GM12878 (cell line): Measurements from ENCODE around the gene AP3D1.

ENCODE experiments used
- CBX5 ChIP-seq: sonication (generic); IDR thresholded peaks from 2 replicates; pipeline ENCODE4 v1.6.1; 2016; ENCODE audit warnings: low read depth, moderate library complexity, mild to moderate bottlenecking, inconsistent platforms
- CEBPB ChIP-seq, 2 experiments: fragments of 150-350 bp in 1 of 2; IDR thresholded peaks; 2 replicates each; pipeline ENCODE4 v1.6.1; 2012 to 2014; ENCODE audit warnings: low read depth in 2 of 2, low read length in 2 of 2, borderline replicate concordance in 1 of 2, inconsistent platforms in 1 of 2
- MXI1 ChIP-seq: fragments of 150-350 bp; IDR thresholded peaks from 2 replicates; pipeline ENCODE4 v1.6.1; 2011; ENCODE audit warnings: low read depth, mild to moderate bottlenecking, inconsistent platforms, low read length, improper control_type of control experiment
- POLR2A ChIP-seq: IDR thresholded peaks from 2 replicates; pipeline ENCODE4 v1.6.1; 2011; ENCODE audit warnings: low read depth, mild to moderate bottlenecking, low read length
- POLR2AphosphoS5 ChIP-seq: IDR thresholded peaks from 2 replicates; pipeline ENCODE4 v1.6.1; 2011; ENCODE audit warnings: mild to moderate bottlenecking, low read length, inconsistent platforms
- RCOR1 ChIP-seq: conservative IDR thresholded peaks from 2 replicates; pipeline ENCODE4 v1.6.1; 2012; ENCODE audit warnings: low read depth, low read length, improper control_type of control experiment
- RFX5 ChIP-seq: IDR thresholded peaks from 2 replicates; pipeline ENCODE4 v1.6.1; 2011; ENCODE audit warnings: low read depth, low read length, improper control_type of control experiment
- SIN3A ChIP-seq: IDR thresholded peaks from 2 replicates; pipeline ENCODE4 v1.6.1; 2012; ENCODE audit warnings: low read depth, low read length, improper control_type of control experiment
- STAT3 ChIP-seq: IDR thresholded peaks from 2 replicates; pipeline ENCODE4 v1.6.1; 2011; ENCODE audit warnings: low read depth, low read length, improper control_type of control experiment
- SUZ12 ChIP-seq: fragments of 200-600 bp; sonication (generic); IDR thresholded peaks from one replicate; pipeline ENCODE4 v1.6.1; 2018; ENCODE audit warnings: antibody characterized with exemption, mild to moderate bottlenecking; ENCODE audit not compliant: unreplicated experiment
- TF ChIP-seq, protein P1 (sequence below), 3 experiments: IDR thresholded peaks in 2 of 3; conservative IDR thresholded peaks in 1 of 3; 2 replicates each; pipeline ENCODE4 v1.5.1; 2011; ENCODE audit warnings: low read depth in 3 of 3, low read length in 3 of 3, mild to moderate bottlenecking in 3 of 3, control low read depth in 2 of 3, moderate library complexity in 2 of 3, inconsistent platforms in 1 of 3, mixed read lengths in 1 of 3; ENCODE audit not compliant: control insufficient read depth in 2 of 3, insufficient read depth in 1 of 3; ENCODE audit errors: extremely low read depth in 1 of 3
- TF ChIP-seq, protein P2 (sequence below): fragments of 450-650 bp; IDR thresholded peaks from 2 replicates; pipeline ENCODE4 v1.6.1; 2016; ENCODE audit warnings: mild to moderate bottlenecking
- TF ChIP-seq, protein P3 (sequence below): fragments of 450-650 bp; IDR thresholded peaks from 2 replicates; pipeline ENCODE4 v1.6.1; 2017; ENCODE audit warnings: mild to moderate bottlenecking
- TF ChIP-seq, protein P4 (sequence below): IDR thresholded peaks from 2 replicates; pipeline ENCODE4 v1.6.1; 2011; ENCODE audit warnings: low read depth, mild to moderate bottlenecking, low read length, moderate library complexity, borderline replicate concordance; ENCODE audit errors: extremely low read depth

DNA sequence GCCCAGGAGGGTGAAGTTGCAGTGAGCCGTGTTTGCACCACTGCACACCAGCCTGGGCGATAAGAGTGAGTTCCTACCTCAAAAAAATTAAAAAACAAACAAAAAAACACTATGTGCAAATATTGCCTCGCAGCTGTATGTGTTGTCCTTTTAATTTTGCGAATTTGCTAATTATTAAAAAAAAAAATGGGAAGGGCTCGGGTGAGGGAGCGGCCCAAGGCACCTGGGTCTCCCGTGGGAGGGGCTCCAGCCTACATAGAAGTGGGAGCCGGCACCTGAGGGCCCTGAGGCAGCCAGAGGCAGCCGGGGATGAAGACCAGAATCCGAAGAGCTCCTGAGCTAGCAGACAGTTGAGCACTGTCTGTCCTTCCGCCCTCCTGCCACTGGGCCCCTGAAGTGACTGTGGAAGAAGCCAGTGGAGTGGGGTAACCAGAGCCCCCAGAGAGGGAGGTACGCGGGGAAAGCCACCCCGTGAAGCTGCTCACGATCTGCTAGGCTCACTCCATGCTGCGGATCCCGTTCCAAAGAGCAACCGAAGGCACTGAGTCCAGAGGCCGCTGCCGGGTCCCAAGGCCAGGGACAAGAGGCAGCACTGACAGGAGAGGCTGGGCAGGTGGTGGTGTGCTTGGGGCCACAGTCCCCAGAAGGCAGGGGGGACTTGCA lies 48.2 kb downstream of the AP3D1 start:
- TF ChIP-seq, protein P1, sequence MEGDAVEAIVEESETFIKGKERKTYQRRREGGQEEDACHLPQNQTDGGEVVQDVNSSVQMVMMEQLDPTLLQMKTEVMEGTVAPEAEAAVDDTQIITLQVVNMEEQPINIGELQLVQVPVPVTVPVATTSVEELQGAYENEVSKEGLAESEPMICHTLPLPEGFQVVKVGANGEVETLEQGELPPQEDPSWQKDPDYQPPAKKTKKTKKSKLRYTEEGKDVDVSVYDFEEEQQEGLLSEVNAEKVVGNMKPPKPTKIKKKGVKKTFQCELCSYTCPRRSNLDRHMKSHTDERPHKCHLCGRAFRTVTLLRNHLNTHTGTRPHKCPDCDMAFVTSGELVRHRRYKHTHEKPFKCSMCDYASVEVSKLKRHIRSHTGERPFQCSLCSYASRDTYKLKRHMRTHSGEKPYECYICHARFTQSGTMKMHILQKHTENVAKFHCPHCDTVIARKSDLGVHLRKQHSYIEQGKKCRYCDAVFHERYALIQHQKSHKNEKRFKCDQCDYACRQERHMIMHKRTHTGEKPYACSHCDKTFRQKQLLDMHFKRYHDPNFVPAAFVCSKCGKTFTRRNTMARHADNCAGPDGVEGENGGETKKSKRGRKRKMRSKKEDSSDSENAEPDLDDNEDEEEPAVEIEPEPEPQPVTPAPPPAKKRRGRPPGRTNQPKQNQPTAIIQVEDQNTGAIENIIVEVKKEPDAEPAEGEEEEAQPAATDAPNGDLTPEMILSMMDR (IDR thresholded peaks at IDR 0.05 in 2 of 3, conservative IDR thresholded peaks at IDR 0.05 in 1 of 3; ENCODE audit: control insufficient read depth in 2 of 3, extremely low read depth in 1 of 3, insufficient read depth in 1 of 3, low read depth in 3 of 3, low read length in 3 of 3): no peak
- TF ChIP-seq SUZ12 (no peak), RCOR1 (no peak), POLR2A (0 out of 2 replicates have a peak, but pooled peaks have one; percentile 9), POLR2AphosphoS5 (no peak), RFX5 (no peak), CEBPB (IDR thresholded peaks at IDR 0.05; ENCODE audit: borderline replicate concordance in 1 of 2, low read depth in 2 of 2, low read length in 2 of 2) (no peak), STAT3 (no peak), MXI1 (no peak), CBX5 (no peak), SIN3A (no peak)
- TF ChIP-seq, protein P2, sequence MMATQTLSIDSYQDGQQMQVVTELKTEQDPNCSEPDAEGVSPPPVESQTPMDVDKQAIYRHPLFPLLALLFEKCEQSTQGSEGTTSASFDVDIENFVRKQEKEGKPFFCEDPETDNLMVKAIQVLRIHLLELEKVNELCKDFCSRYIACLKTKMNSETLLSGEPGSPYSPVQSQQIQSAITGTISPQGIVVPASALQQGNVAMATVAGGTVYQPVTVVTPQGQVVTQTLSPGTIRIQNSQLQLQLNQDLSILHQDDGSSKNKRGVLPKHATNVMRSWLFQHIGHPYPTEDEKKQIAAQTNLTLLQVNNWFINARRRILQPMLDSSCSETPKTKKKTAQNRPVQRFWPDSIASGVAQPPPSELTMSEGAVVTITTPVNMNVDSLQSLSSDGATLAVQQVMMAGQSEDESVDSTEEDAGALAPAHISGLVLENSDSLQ: no peak
- TF ChIP-seq, protein P3, sequence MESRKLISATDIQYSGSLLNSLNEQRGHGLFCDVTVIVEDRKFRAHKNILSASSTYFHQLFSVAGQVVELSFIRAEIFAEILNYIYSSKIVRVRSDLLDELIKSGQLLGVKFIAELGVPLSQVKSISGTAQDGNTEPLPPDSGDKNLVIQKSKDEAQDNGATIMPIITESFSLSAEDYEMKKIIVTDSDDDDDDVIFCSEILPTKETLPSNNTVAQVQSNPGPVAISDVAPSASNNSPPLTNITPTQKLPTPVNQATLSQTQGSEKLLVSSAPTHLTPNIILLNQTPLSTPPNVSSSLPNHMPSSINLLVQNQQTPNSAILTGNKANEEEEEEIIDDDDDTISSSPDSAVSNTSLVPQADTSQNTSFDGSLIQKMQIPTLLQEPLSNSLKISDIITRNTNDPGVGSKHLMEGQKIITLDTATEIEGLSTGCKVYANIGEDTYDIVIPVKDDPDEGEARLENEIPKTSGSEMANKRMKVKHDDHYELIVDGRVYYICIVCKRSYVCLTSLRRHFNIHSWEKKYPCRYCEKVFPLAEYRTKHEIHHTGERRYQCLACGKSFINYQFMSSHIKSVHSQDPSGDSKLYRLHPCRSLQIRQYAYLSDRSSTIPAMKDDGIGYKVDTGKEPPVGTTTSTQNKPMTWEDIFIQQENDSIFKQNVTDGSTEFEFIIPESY: no peak
- TF ChIP-seq, protein P4, sequence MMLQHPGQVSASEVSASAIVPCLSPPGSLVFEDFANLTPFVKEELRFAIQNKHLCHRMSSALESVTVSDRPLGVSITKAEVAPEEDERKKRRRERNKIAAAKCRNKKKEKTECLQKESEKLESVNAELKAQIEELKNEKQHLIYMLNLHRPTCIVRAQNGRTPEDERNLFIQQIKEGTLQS: no peak
